Colon (tissue), 2 donors: ENCODE results near the gene GGT6.

Experiments
- FAIRE-seq: peaks from 2 replicates; lab custom pipeline; 2012; peaks lifted over from hg19 to GRCh38; lab: Jason Lieb, UNC
- donor health status: control.
- donor health status: control.

Gene GGT6

DNA sequence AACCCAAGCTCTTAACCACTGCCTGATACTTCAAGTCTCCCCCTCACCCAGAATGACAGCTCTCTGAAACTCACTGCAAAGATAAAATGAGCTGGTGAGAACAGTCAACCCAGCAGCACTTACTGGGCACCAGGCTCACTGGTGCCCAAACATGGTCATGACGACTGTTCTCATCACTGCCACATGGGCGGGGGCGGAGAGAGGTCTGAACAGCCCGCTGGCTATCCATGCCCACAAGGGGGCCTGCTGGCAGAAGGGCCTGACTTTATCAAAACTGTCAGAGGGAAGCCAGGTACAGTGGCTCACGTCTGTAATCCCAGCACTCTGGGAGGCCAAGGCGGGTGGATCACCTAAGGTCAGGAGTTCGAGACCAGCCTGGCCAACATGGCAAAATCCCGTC is 9.2 kb downstream of the GGT6 start:
- no peak for FAIRE-seq

DNA sequence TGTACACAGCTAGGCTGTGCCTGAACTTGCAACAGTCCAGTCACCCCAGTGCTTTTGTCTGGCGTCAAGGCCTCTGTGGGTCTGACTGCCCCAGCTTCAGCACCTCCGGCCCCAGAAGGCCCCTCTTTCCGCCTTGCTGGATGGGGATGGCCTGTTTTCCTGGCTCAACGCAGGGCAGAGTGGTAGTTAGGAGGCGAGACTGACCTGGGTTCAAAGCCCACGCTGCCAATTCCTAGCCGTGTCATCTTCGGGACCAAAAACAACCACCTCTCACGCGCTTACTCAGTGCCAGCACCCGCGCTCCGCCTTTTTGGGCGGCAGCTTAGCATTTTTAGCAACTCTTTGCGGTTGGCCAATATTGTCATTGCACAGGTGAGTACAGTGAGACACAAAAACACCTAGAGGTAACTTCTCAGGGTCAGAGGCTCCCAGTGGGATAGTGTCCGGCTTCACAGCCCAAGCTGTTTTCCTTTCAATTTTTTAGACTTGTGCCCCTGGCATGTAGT is 9.8 kb downstream of the GGT6 start:
- no peak for FAIRE-seq

DNA sequence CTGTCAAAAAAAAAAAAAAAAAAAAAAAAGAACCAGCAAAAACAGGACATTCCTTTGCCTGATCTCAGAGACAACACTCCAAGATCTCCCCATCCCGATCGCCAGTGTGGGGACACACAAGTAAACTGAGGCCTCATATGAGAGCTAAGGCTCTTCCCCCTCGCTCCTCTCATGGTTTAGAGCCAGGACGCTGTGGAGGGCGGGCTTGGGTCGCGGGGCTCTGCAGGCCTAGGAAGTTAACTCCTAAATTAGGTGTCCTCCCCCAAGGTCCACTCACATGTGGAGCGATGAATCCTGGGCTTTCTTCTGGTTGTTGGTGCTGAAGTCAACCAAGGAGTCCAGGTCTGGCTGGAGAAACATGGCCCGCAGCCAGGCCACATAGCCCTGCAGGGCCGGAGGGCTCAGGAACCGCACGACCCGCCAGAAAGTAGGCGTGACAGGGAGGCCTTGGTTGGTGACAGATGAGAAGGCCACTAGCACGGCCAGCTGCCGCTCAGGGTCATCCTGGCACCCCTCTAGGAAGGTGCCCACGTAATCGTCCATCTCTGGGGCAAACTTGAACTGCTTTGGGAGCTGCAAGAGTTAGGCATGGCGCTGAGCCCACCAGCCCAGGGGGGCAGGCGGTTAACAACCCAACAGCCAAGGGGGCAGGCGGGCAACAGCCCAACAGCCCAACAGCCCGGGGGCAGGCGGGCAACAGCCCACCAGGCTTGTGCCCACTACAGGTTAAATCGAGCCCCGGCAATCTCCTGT is 10.4 kb downstream of the GGT6 start:
- FAIRE-seq: no peak

DNA sequence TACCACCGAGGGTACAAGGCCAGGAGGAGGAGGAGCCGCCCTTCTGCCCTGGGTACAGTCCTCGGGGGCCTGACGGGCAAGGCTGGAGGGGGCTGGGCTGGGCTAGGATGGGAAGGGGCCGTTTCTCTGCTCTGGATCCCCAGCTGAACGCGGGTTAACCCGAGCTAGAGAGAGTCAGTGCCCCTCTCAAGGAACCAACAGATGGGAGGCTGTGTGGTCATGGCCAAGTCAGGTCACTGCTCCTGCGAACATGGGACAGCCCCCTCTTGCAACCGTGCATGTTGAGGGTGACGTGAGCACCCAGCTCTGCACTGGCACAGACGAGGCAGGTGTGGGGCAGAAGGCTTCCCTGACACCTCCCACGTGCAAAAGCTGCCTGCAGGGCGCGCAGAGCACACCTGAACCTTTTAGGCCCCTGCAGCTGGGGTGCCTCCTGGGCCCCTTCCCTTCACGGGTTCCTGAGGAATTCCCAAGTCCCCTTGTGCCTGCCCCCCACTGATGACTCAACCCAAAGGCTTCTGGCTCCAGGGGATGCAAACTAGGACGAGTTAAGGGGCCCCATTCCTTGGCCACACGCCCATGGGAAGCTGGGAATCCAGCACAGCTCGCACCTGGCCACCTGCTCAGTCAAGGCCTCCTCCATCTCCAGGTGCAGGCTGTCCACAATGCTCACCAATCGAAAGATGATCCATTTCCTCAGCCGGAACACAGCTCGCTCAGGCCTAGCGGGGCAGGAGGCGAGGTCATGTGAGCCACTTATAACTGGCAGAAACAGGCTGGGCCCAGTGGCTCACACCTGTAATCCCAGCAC is 11.5 kb downstream of the GGT6 start:
- FAIRE-seq: no peak

DNA sequence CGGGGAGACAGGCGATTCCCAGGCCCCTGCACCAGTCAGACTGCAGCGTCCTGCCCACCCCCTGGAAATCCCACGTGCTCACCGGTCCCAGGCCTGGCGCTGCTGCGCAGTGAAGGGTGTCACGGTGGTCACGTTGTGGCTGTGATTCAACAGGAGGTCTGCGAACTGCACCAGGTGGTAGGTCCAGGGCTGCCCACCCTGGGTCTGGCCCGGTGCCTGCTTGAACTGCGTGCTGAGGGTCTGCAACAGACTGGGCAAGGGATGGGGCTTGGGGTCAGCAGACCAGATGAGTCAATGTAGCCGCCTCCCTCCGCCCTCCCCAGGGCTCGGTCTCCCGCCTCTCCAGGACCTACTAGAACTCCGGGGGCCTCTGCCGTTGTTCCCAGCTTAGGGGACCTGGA is 12.3 kb downstream of the GGT6 start:
- no peak for FAIRE-seq

DNA sequence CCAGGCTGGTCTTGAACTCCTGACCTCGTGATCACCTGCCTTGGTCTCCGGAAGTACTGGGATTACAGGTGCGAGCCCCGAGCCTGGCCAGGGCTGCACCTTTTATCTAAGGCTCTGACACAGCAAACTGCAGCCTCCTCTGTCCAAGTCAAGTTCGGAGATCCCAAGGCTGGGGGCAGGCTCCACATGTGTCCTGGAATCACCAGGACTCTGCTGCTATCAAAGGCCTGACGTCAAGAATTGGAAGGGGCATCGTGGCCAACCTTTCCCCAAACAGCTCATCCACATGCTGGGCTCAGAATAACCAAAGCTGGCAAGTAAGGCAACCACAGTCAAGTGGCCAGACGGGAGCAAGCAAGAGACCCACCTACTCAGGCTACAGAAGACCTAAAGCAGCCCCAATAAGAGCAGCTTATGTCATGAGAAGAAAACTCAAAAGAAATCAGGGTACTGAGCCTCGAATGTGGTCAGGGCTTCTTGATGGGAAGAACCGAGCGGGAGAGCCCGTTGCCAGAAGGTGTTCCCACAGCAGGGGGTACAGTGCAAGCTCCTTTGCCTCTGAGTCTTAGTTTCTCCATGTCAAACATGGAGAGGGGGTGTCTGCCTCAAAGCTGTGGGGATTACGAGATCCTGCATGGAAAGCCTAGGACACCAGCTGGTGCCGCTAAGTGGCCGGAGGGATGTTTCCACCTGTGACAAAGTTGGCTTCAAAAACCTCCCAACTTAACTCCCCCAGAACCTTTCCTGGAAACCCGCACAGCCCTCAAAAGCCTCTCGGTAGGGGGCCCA is 13.1 kb downstream of the GGT6 start:
- no peak for FAIRE-seq

DNA sequence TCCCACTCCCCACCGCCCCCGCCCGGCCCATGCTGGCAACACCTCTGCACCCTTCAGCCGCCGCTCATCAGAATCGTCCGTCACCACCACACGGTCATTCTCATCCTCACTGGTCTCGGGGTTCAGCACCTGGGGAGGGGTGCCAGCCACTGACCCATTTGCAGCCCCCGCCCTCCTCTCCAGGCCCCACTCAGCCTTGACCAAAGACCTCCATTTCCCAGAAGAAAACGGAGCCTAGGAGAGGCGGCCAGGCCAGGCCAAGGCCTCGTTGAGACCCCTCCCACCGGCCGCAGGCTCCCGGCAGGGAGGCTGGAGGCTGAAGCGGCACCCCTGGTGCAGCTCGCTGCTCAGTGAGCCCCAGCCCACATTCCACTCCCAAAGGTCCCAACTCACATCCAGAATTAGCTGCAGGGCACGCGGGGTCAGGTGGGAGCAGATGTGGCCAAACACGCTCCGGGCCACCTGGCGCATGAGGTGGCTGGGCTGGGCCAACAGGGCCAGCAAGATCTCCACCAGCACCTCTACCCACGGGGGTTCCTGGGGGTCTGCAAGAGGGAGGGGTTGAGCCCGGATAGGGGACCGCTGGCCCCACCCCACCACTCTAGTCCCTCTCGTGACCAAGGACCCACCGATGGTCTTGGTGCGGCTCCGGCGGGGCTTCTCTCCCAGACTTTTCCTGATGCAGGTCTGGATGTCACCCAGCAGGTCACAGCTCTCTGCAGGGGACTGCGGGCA is 15.0 kb downstream of the GGT6 start:
- no peak for FAIRE-seq

DNA sequence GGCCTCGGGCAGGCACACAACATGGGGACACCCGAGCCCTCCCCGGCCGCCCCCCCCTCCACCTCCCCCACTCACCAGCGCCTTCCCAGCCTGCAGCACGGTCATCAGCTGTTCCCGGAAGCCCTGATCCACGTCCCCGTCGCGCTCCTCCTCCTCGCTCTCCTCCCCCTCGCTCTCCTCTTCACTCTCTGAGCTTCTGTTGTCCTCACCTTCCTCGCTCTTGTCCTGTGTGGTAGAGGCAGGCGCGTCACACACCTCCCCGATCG is 15.5 kb downstream of the GGT6 start:
- FAIRE-seq: no peak

DNA sequence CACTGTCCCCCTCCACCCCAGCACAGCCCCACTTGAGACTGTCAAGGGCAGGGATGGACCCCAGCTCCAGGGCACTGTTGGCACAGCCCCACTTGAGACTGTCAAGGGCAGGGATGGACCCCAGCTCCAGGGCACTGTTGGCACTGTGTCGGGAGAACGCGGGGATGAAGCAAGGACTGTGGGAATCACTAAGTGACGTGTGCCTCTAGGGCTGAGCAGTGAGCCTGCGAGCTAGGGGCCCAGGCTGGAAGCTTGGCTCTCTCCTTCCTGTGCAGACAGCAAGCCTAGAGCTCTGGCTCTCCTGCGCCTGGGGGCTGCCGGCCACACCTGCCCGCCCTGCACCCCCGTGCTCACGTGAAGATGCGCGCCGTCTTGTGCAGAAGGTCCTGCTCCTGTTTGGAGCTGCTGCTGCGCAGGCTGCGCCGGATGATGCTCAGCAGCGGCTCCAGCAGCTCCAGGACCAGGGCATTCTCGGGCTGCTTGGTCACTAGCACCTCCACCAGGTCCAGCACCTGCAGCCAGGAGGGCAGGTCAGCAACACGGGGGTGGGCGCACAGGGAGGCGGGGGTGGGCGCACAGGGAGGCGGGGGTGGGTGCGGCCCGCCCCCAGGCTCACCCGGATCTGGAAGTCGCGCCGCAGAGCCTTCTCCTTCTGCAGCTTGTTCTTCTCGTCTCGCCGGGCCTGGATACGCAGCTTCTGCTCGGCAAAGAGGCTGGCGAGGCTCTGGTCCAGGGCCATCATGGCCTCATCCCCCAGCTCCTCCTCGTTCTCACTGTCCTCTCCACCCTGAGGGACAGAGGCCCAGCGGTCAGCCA is 16.0 kb downstream of the GGT6 start:
- no peak for FAIRE-seq

DNA sequence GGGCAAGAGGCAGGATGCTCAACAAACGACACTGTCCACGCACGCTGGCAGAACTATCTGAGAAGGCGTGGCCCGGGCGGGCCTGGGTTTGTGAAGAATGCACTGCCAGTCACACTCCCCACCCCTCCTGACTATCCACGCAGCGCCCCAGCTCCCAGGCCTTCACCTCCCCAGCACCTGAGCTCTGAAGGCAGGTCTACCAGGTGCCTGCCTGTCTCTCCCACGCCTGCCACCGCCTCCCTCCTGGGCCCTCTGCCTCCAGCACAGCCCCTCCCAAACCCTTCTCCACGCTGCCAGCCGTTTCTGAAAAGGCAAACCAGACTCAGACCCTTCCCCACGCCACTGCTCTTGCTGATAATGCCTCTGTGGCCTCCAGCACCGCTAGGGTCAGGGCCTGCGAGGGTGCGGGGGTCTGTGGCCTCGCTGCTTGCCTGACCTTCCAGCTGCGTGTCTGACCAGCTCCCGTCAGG is 16.8 kb downstream of the GGT6 start:
- FAIRE-seq: no peak

DNA sequence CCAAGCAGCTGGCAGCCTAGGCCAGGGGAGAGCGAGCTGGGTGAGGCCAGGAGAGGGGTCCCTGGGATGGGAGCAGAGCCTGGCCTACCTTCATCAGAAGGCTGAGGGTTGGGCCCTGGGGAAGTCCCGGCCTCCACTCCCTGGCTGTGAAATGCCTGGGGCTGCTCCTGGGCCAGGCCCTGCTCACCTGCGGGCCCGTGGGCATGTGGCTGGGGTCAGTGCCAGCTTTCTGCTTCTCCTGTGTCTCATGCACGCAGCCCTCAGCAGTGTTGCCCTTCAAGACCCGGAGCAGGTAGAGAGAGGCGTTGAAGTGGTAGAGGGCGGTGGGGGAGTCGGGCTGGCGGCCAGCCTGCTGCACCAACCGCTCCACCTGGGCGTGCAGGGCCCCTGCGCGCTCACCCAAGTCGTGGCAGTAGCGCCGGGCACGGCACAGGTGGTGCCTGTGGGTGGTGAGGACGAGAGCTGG is 17.6 kb downstream of the GGT6 start:
- FAIRE-seq: no peak

DNA sequence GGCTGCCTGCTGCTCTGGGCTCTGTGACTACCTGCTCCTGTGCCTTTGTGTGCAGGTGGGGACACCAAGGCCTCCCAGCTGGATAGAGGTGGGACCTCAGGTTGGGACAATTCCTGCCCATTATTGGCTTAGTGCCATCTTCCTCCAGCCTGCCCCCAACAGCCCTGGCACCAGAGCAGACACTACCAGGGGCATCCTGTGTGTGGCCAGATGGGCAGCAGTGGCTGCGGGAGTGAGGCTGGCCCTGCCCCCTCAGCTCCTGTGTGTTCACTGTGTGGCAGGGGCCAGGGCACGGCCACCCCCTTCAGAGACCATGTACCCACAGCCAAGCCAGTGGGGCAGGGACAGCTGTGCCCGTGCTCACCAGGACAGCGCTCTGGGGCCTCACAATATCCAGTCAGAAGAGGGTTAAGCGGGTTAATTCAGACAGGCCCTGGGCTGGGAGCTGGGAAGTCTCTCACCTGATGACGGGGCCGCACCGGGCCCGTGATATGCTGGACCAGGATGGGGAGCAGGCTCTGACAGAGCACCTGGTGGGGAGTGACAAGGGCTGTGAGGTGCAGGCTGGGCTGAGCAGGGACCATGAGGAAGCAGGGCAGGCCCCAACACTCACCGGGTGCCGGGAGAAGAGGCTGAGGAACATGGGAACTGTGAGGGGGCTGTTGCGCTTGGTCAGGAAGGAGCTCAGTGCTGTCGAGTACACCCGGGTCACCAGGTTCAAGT is 18.2 kb downstream of the GGT6 start:
- no peak for FAIRE-seq

DNA sequence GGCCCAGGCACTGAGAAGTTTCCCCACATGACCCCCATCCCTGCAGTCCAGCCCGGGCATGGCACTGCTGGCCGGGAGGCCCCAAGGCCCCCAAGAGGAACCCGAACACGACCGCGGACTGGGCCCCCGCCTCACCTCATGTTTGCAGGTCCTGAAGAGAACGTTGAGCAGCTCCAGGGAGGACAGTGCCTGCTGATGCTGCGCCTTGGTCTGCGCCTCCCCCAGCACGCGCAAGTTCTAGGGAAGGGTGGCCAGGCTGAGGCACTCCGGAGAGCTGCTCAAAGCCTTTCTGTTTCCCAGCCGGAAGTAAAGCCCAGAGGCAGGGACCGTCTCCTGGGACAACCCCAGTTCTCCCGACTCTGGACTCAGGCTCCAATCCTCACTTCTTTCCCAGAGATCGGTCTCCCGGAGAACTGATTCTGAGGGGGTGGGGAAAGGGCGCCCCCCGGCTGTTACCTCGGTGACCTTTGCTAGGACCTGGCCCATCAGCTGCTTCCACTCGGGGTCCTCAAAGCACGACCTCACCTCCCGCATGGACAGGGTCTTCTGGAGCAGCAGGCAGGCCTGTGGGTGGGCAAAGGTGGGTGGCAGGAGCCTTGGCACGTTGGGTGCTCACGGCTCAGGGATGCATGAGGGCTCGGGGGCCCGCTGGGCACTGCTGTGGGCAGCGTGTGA is 18.9 kb downstream of the GGT6 start:
- no peak for FAIRE-seq

DNA sequence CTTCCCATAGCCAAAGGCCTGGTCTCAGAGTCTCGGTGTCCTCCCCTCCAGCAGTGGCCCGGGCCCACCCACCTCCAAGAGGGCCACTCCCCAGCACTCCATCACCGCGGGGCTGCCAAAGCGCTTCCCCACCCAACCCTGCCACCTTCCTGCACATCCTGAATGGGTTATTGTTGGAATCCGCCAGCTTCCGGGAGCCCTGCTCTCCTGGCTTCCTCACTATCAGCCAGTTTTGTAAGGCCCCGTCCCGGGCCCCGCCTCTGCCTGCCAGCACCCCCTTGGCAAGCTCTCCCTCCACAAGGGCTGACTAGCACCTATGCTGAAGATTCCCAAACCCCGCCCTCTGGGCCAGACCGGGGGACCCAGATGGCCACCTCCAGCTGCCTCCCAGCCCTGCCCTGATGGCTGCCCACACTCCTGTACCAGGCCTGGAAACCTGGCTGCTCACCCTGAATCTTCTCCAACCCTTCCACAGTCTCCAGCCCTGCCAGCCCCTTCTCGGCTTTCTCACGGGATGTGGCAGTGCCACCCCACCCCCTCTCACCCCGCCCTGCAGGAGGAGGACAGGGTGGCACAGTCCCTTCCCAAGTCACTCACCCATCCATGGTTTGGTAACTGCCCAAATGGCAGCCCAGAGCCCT is 19.6 kb downstream of the GGT6 start:
- FAIRE-seq: no peak

DNA sequence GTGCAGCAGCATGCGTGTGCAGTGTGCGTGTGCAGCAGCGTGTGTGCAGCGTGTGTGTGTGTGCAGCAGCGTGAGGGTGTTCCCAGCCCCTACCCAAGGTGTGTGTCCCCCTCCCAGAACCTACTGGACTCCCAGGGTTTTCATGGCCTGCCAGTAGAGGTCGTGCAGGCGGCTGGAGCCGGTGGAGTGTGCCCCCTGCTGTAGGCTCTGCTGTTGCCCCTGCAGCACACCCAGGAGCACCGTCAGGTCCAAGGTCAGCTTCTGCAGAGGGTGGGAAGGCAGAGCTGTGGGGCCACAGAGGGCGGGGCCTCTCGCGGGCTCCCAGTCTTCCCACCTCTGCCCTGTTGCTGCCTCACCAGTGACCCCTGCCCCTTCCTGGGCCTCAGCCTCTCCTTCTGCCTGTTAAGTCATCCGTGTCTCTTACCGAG is 20.1 kb downstream of the GGT6 start:
- no peak for FAIRE-seq

DNA sequence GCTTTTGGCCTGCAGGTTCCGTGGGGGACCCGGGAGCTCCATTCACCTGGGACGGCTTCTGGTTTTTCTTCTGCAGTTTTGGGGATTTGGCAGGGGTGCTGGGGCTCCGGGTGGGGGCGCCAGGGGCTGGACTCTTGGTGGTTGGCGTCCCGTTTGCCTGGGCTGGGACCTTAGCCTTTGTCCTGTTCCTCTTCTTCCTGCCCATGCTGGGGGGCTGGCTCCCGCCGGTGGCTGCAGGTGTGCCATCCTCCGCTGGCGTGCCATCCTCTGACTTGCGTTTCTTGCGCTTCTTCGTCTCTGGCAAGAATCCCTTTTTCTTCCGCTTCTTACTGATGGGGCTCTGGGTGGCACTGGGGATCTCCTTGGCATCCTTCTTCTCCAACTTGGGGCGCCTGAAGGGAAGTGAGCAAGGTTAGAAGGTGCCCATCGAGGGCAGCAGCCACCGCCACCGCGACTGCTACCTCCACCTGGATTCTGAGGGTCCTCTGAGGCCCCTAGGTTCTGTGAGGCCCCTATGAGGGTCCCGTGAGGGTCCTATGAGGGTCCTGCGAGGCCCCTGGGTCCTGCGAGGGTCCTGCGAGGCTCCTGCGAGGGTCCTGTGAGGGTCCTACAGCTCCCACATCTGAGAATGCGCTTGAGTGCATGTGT is 20.7 kb downstream of the GGT6 start:
- FAIRE-seq: no peak

DNA sequence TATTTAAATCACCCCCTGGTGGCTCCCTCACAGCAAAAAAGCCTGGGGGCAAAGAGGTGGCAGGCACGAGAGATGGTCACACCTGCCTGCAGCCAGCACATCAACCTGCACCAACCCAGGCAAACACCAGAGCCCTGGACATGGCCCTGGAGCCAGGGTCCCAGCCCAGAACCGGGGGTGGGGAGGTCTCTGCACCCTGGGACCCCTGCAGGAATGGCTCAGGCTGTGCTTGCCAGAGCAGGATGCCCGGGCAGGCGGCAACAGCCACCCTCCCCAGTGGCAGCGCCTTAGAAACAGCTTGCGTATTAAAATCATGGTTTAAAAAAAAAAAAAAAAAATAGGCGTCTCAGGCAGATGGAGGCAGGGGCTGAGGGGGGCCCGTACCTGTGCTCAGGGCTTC is 21.4 kb downstream of the GGT6 start:
- no peak for FAIRE-seq

DNA sequence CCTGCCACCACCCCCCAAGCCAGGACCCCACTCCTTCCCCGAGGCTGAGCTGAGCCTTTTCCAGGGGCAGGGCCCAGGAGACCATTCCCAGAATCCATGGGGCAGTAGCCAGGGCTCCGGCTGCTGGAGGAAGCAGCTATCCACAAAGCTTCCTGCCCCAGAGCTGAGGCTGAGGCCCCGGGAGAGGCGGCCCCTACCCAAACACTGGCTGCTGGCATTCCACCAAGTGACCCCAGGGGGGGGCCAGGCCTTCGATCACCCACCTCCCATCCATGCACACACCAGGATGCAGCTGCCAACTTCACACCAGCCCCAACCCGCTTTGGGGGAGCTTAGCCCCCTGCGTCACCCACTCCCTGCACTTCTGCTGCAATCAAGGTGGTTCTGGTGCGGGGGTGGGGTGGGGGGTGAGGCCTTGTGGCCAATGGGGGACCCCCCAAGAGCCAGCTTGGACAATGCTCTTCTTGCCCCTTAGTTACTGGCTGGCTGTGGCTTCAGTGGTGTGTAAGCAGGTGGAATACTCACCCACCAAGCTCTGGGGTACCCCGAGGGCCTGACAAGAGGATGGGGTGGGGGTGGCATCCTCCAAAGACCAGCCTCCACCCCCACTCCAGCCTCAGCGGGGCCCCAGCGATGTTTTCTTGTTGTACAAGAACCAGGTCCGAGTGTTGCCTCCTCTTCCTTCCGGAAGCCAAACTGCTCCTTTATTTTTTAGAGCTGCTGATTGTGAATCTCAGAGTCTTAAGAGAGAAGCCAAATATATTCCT is 22.0 kb downstream of the GGT6 start:
- no peak for FAIRE-seq
